PC-3 (cell line): ENCODE data around the gene PRR16.

Source experiments
- CTCF ChIP-seq: fragments of 300-600 bp; sonication (generic); conservative IDR thresholded peaks from 2 replicates; pipeline ENCODE4 v1.5.1; 2017; ENCODE audit warnings: antibody characterized with exemption, low read depth, mild to moderate bottlenecking, low read length
- EZH2 ChIP-seq: fragments of 300-600 bp; sonication (generic); IDR thresholded peaks from one replicate; pipeline ENCODE4 v1.6.1; 2017; ENCODE audit warnings: antibody characterized with exemption, mild to moderate bottlenecking, low read length; ENCODE audit not compliant: unreplicated experiment
- EZH2phosphoT487 ChIP-seq: fragments of 300-600 bp; sonication (generic); IDR thresholded peaks from 2 replicates; pipeline ENCODE4 v1.6.1; 2018; ENCODE audit warnings: mild to moderate bottlenecking, antibody characterized with exemption, low read length, borderline replicate concordance

GRCh38 chr5:120533581-120533980 is 69.5 kb downstream of the PRR16 start:
- no peak for TF ChIP-seq CTCF
- no peak for TF ChIP-seq EZH2phosphoT487
- TF ChIP-seq EZH2 = no peak
